ENCODE data around the gene ATXN10. TPM values are rescaled to one million over a fixed set of nuclear protein-coding genes. Genes with fewer than 3 reads are reported as not detected.

Gene ATXN10
- total RNA-seq, 2 experiments from 2014 or later, result 79.8 to 83.7 TPM

GRCh38 chr22:45834241-45834640 lies 162.6 kb downstream of the ATXN10 start:
- H3K9me3 Mint-ChIP-seq, result no peaks in the 10 kb centered on the region
- CTCF ChIA-PET, result no interaction called here
- H3K4me1 Mint-ChIP-seq (ENCODE audit: low read depth), result no peaks in the 10 kb centered on the region
- H3K27me3 Mint-ChIP-seq (ENCODE audit: low read depth), result no peaks in the 10 kb centered on the region
- no peak for DNase-seq
- intact Hi-C loops (cut with micrococcal nuclease), result no loop called here
- no peak overlapping the region for H3K4me3 Mint-ChIP-seq
- no peak overlapping the region for H3K27ac Mint-ChIP-seq
- peaks cover 2% of the 10 kb centered on the region for H3K36me3 Mint-ChIP-seq (ENCODE audit: low read depth)

GRCh38 chr22:45834795-45835194 lies 163.2 kb downstream of the ATXN10 start:
- intact Hi-C loops (cut with micrococcal nuclease), result no loop called here
- DNase-seq, result no peak
- Mint-ChIP-seq H3K27ac (no peak overlapping the region), H3K9me3 (no peaks in the 10 kb centered on the region), H3K4me1 (ENCODE audit: low read depth) (no peaks in the 10 kb centered on the region), H3K27me3 (ENCODE audit: low read depth) (no peaks in the 10 kb centered on the region), H3K4me3 (no peak overlapping the region), H3K36me3 (ENCODE audit: low read depth) (no peaks in the 10 kb centered on the region)
- CTCF ChIA-PET, result no interaction called here

- DNase-seq, result no peak
- Mint-ChIP-seq H3K4me1 (ENCODE audit: low read depth) (no peaks in the 10 kb centered on the region), H3K9me3 (no peaks in the 10 kb centered on the region), H3K27me3 (ENCODE audit: low read depth) (no peaks in the 10 kb centered on the region), H3K27ac (no peak overlapping the region), H3K36me3 (ENCODE audit: low read depth) (no peaks in the 10 kb centered on the region), H3K4me3 (no peak overlapping the region)
- intact Hi-C loops (cut with micrococcal nuclease), result no loop called here
- CTCF ChIA-PET, result no interaction called here
Measured at GRCh38 chr22:45836418-45837169, 165.0 kb downstream of the ATXN10 start.

GRCh38 chr22:45837508-45837907 lies 165.9 kb downstream of the ATXN10 start:
- intact Hi-C loops (cut with micrococcal nuclease), result no loop called here
- CTCF ChIA-PET, result no interaction called here
- H3K4me1 Mint-ChIP-seq (ENCODE audit: low read depth), result no peaks in the 10 kb centered on the region
- no peak overlapping the region for H3K27ac Mint-ChIP-seq
- H3K36me3 Mint-ChIP-seq (ENCODE audit: low read depth), result peaks cover 2% of the 10 kb centered on the region
- H3K27me3 Mint-ChIP-seq (ENCODE audit: low read depth), result no peaks in the 10 kb centered on the region
- DNase-seq, result no peak
- no peaks in the 10 kb centered on the region for H3K9me3 Mint-ChIP-seq
- no peak overlapping the region for H3K4me3 Mint-ChIP-seq

GRCh38 chr22:45838305-45838887 lies 166.8 kb downstream of the ATXN10 start:
- Mint-ChIP-seq H3K9me3 (no peaks in the 10 kb centered on the region), H3K4me3 (no peak overlapping the region), H3K27ac (no peak overlapping the region), H3K4me1 (ENCODE audit: low read depth) (no peaks in the 10 kb centered on the region), H3K27me3 (ENCODE audit: low read depth) (no peaks in the 10 kb centered on the region), H3K36me3 (ENCODE audit: low read depth) (peaks cover 4% of the 10 kb centered on the region)
- intact Hi-C loops (cut with micrococcal nuclease), result no loop called here
- CTCF ChIA-PET, result no interaction called here
- DNase-seq, result no peak

GRCh38 chr22:45840483-45840882 lies 168.8 kb downstream of the ATXN10 start:
- no peaks in the 10 kb centered on the region for H3K27me3 Mint-ChIP-seq (ENCODE audit: low read depth)
- H3K36me3 Mint-ChIP-seq (ENCODE audit: low read depth), result peaks cover 21% of the 10 kb centered on the region
- no peaks in the 10 kb centered on the region for H3K9me3 Mint-ChIP-seq
- intact Hi-C loops (cut with micrococcal nuclease), result no loop called here
- DNase-seq, result no peak
- H3K4me3 Mint-ChIP-seq, result no peak overlapping the region
- H3K27ac Mint-ChIP-seq, result no peak overlapping the region
- CTCF ChIA-PET, result no interaction called here
- H3K4me1 Mint-ChIP-seq (ENCODE audit: low read depth), result no peaks in the 10 kb centered on the region

GRCh38 chr22:45842291-45842991 lies 170.8 kb downstream of the ATXN10 start:
- no peaks in the 10 kb centered on the region for H3K4me1 Mint-ChIP-seq (ENCODE audit: low read depth)
- H3K4me3 Mint-ChIP-seq, result no peak overlapping the region
- peaks cover 30% of the 10 kb centered on the region for H3K36me3 Mint-ChIP-seq (ENCODE audit: low read depth)
- no peak for DNase-seq
- no peaks in the 10 kb centered on the region for H3K27me3 Mint-ChIP-seq (ENCODE audit: low read depth)
- H3K27ac Mint-ChIP-seq, result no peak overlapping the region
- no peaks in the 10 kb centered on the region for H3K9me3 Mint-ChIP-seq
- CTCF ChIA-PET, result no interaction called here
- intact Hi-C loops (cut with micrococcal nuclease), result no loop called here

- DNase-seq, result no peak
- intact Hi-C loops (cut with micrococcal nuclease), result no loop called here
- Mint-ChIP-seq H3K27ac (no peak overlapping the region), H3K4me3 (no peak overlapping the region), H3K27me3 (ENCODE audit: low read depth) (no peaks in the 10 kb centered on the region), H3K36me3 (ENCODE audit: low read depth) (peaks cover 34% of the 10 kb centered on the region), H3K4me1 (ENCODE audit: low read depth) (no peaks in the 10 kb centered on the region), H3K9me3 (no peaks in the 10 kb centered on the region)
- CTCF ChIA-PET, result no interaction called here
Measured at GRCh38 chr22:45843031-45843430, 171.4 kb downstream of the ATXN10 start.

GRCh38 chr22:45843986-45844385 lies 172.4 kb downstream of the ATXN10 start:
- peaks cover 43% of the 10 kb centered on the region for H3K36me3 Mint-ChIP-seq (ENCODE audit: low read depth)
- H3K4me3 Mint-ChIP-seq, result no peak overlapping the region
- CTCF ChIA-PET, result no interaction called here
- no peak overlapping the region for H3K27ac Mint-ChIP-seq
- DNase-seq, result no peak
- H3K27me3 Mint-ChIP-seq (ENCODE audit: low read depth), result no peaks in the 10 kb centered on the region
- H3K4me1 Mint-ChIP-seq (ENCODE audit: low read depth), result no peaks in the 10 kb centered on the region
- intact Hi-C loops (cut with micrococcal nuclease), result no loop called here
- H3K9me3 Mint-ChIP-seq, result no peaks in the 10 kb centered on the region

GRCh38 chr22:45845076-45845487 lies 173.4 kb downstream of the ATXN10 start:
- Mint-ChIP-seq H3K4me1 (ENCODE audit: low read depth) (no peaks in the 10 kb centered on the region), H3K27me3 (ENCODE audit: low read depth) (no peaks in the 10 kb centered on the region), H3K4me3 (no peak overlapping the region), H3K27ac (no peak overlapping the region), H3K36me3 (ENCODE audit: low read depth) (peaks cover 52% of the 10 kb centered on the region), H3K9me3 (peaks cover 3% of the 10 kb centered on the region)
- DNase-seq, result no peak
- intact Hi-C loops (cut with micrococcal nuclease), result no loop called here
- CTCF ChIA-PET, result interaction anchor here (1.3 to 2.2 kb wide), 2 partner anchors 18 to 200 kb away, joined by 4 to 11 read pairs; no protein-coding TSS in a partner anchor

- Mint-ChIP-seq H3K4me1 (ENCODE audit: low read depth) (no peaks in the 10 kb centered on the region), H3K36me3 (ENCODE audit: low read depth) (peaks cover 71% of the 10 kb centered on the region), H3K4me3 (no peak overlapping the region), H3K9me3 (peaks cover 21% of the 10 kb centered on the region), H3K27me3 (ENCODE audit: low read depth) (no peaks in the 10 kb centered on the region), H3K27ac (no peak overlapping the region)
- CTCF ChIA-PET, result interaction anchor here (0.5 kb wide), 1 partner anchor 391 kb away, joined by 3 read pairs; no protein-coding TSS in a partner anchor
- intact Hi-C loops (cut with micrococcal nuclease), result no loop called here
- no peak for DNase-seq
Measured at GRCh38 chr22:45846952-45847351, 175.3 kb downstream of the ATXN10 start.

GRCh38 chr22:45848904-45849303 lies 177.3 kb downstream of the ATXN10 start:
- Mint-ChIP-seq H3K27ac (no peak overlapping the region), H3K4me1 (ENCODE audit: low read depth) (no peaks in the 10 kb centered on the region), H3K4me3 (no peak overlapping the region), H3K9me3 (peaks cover 30% of the 10 kb centered on the region), H3K27me3 (ENCODE audit: low read depth) (no peaks in the 10 kb centered on the region), H3K36me3 (ENCODE audit: low read depth) (peaks cover 77% of the 10 kb centered on the region)
- no peak for DNase-seq
- intact Hi-C loops (cut with micrococcal nuclease), result no loop called here
- CTCF ChIA-PET, result no interaction called here

- Mint-ChIP-seq H3K27me3 (ENCODE audit: low read depth) (no peaks in the 10 kb centered on the region), H3K4me3 (no peak overlapping the region), H3K36me3 (ENCODE audit: low read depth) (peaks cover 59% of the 10 kb centered on the region), H3K4me1 (ENCODE audit: low read depth) (no peaks in the 10 kb centered on the region), H3K9me3 (peaks cover 30% of the 10 kb centered on the region), H3K27ac (no peak overlapping the region)
- no peak for DNase-seq
- CTCF ChIA-PET, result interaction anchor here (3.1 kb wide), 1 partner anchor 11 kb away, joined by 12 read pairs; no protein-coding TSS in a partner anchor
- intact Hi-C loops (cut with micrococcal nuclease), result no loop called here
Measured at GRCh38 chr22:45852826-45853225, 181.2 kb downstream of the ATXN10 start.

Data from activated naive CD4-positive, alpha-beta T cell treated with anti-CD3 and anti-CD28 coated beads for 36 hours (primary cell).